HG03575 (cell line): Measurements from ENCODE around the gene HRK.

ENCODE experiments used
- ATAC-seq: cut with Tn5 transposase; IDR thresholded peaks from one replicate; pipeline ENCODE4 v1.9.1; 2021; ENCODE audit not compliant: unreplicated experiment, insufficient number of reproducible peaks, low FRiP score; ENCODE audit errors: extremely low read depth

Gene HRK

DNA sequence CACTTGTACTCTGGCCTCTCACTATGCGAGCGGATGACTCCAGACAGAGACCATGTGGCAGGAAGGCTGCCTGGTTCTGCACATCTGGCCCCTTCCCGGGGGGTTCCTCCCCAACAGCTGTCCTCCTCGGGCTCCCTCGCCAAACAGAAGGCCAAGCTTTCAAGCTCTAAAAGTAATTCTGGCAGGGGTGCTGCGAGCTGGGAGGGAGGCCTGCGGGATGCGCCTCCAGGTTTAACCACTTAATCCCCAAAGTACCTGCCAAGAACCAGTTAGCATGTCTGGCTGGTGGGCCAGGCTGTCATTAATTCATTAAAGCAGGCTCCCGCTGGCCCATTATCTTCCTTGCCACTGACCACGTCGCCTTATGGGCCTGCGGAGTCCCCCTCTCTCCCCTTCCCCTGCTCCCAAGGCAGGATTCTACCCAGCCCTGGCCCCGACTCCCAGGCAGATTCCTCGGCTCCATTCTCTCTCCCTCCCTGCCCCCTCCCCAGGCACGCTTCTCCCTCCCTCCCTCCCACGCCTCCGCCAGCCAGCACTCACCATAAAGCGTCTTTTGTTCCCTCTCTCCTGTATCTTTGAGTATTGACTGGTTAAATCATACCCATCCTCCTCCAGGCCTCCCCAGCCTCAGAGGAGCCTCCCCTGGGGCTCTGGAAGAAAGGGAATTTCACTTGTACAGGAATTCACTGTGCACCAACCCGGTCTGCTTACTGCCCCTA, 4.9 kb downstream of the HRK start:
- no peak for ATAC-seq

DNA sequence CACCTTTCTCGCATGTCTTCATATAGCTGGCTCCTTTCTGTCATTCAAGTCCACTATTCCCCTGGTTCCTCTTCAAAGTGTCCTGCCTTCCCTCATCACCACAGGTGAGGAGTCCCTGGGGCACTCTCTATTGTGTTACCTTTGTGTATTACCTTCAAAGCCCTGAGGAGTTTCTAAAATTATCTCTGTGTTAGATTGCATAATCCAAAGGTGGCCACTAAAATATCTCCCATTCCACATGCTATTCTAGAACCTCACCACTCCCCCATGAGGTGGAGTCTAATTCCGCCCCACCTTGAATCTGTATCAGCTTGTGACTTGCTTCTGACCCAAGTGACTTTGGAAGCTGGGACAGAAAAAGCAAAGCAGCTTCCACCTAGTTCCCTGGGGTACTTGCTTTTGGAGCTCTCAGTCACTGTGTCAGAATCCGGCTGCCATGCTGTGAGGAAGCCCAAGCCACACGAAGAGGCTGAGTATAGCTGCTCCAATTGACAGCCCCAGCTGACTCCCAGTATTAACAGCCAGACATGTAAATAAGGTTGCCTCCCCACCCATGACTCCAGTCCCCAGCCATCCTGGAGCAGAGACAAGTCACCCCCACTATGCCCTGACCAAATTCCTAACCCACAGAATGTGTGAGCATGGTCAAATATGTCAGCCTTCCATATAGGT, 6.8 kb downstream of the HRK start:
- no peak for ATAC-seq

DNA sequence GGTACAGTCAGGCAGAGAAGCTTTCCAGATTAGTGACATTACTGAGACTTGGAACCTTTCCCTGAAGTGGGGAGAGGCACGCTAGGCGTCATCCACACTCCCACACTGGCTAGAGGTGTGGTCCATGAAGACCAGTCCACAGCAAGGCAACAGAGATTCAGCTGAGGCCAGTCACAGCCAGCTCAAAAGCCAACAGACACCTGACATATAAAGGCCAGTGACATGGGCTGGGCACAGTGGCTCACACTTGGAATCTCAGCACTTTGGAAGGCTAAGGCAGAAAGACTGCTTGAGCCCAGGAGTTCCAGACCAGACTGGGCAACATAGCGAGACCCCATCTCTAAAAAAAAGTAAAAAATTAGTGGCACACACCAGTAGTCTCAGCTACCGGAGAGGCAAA, 10.9 kb downstream of the HRK start:
- no peak for ATAC-seq

DNA sequence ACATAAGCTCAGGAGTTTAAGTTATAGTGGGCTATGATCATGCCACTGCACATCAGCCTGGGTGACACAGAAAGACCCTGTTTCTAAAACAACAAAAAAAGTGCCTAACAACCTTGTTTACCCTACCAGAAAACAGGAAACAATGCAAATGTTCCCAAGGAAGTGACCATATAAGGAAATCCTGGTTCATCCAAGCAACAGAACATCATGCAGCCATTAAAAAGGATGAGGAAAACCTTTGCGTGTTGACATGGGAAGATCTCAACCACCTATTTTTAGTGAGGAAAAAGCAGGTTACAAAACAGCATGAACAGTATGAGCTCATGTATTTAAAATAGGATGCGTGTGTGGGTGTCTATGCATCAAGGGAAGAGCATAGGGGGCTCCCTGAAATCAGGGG, 13.7 kb downstream of the HRK start:
- ATAC-seq = no peak

DNA sequence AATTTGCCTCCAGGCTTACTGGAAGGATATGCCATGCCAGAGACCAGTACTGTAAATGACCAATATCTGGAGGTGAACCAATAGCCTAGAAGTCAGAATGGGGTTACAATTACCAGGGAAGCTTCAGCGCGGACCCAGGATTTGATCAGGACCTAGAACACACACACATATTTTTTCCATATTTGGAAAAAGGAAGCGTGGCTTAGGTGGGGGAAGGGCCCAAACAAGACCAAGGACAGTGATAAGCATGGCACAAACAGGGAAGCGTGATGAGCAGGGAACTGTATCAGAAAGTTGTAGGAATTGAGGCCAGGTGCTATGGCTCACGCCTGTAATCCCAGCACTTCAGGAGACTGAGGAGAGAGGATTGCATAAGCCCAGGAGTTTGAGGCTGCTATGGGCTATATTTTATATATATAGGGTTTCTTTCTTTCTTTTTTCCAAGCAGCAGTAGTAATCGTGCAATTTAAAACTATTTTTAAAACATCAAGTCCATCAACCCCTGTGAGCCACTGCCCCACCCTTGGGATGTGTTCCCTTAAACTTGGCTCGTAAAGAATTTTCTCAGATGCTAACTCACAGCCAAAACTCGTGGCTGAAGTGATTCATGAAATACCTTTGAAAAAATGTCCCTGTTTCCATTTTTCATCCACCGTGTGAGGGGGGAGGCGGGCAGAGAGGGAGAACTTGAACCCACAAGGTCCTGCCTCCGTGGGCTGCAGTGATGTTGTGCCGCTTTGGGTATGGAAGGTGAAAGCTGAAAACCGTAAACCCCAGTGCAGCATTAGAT, 16.7 kb downstream of the HRK start:
- ATAC-seq = no peak

DNA sequence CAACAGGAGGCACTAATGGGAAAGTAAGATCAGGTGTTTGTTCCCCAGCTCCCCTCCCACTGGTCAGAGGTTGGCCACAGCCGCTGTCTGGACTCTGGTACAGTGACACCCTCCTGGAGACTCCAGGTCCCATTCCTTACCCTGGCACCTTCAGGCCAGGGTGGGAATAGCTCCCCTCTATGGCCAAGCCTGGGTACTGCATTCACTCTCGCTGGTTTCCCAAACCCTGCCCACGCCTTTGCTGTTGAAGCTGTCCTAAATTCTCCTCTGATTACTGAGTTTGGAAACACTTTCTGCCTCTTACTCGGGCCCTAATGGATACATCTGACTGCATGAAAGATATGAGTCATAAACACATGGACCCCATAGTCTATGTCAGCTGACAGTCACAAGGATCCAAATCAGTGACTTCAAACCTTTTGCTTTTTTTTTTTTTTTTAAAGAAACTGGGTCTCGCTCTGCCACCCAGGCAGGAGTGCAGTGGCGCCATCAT, 17.9 kb downstream of the HRK start:
- no peak for ATAC-seq

DNA sequence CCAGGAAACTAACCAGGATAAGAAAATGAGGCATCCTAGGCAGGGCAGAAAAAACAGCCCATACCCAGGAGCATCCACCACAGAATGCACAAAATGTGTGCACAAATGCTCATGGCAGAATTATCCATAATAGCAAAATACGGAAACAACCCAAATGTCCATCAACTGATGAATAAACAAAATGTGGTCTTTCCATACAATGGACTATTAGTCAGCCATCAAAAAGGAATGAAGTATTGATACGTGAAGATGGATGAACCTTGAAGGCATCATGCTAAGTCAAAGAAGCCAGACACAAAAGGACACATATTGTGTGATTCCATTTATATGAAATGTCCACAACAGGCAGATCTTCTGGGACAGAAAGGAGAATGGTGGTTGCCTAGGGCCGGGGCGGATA, 19.1 kb downstream of the HRK start:
- no peak for ATAC-seq

DNA sequence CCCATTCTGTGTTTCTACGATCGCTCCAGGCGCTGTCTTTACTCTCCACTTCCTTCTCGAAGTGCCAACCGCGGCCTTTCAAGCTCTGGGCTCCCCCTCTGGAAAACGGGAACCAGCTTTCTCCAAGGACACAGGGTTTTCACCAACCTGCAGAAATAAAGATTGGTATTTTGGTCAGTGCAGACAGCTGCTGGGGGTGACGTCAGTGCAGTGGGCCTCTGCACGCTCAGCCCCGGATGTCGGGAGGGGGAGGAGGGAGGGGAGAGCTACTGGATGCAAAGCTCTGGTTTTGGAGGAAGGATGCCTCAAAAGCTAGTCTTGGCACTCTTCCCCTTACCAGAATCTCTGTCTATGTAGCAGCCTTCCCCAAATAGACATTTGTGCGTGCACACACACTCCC, 19.9 kb downstream of the HRK start:
- no peak for ATAC-seq

DNA sequence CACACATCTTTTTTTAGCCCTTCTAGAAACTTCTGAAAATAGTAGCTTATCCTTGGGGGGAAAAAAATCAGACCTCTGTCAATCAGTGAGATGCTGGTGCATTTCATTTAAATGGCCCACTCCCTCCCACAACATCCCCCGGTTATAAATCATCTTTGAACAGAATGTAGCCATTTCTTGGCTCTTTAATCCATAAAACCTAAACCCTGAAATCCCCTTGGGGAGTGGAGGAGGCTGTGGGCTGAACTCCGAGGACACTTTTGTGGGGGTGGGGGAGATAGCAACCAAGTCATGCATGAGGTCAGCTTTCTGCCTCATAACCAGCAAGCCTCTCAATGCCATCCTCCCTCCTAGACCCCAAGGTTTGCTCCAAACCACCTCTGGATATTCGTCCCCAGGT, 21.0 kb downstream of the HRK start:
- ATAC-seq = no peak

DNA sequence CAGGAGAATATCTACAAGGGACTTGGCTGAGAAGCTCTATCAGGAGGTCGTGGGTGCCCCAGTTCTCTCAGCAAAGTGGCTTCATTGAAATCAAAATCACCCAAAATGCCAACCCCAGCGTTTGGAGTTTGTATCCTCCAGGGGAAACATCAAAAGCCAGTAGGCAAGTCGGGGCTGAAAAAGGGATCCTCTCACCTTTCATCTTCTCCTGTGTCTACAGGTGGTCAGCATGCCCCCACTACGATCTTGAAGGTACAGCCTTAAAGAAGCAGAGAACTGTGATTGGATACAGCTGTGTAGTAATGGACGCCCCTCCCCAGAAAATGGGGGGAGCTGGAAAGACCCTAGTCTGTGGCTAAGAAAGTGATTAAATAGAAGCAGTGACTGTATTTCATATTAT, 22.2 kb downstream of the HRK start:
- ATAC-seq = no peak

DNA sequence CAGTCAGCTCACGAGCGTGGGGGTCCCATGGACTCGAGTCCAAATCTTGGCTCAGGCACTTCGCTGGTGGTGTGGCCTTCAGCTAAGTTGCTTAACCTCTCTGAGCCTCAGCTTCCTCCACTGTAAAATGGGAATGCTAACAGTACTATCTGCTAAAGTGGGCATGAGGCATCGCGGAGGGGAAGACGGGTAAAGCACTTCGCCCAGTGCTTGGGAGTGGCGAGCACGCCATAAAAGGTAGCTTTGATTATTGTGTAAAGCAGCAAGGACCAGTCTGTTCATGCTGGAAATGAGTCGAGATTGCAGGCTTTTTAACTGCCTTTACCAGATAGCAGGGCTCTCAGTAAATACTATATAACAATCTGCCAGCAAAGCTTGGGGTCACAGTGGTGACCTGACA, 24.5 kb downstream of the HRK start:
- no peak for ATAC-seq

DNA sequence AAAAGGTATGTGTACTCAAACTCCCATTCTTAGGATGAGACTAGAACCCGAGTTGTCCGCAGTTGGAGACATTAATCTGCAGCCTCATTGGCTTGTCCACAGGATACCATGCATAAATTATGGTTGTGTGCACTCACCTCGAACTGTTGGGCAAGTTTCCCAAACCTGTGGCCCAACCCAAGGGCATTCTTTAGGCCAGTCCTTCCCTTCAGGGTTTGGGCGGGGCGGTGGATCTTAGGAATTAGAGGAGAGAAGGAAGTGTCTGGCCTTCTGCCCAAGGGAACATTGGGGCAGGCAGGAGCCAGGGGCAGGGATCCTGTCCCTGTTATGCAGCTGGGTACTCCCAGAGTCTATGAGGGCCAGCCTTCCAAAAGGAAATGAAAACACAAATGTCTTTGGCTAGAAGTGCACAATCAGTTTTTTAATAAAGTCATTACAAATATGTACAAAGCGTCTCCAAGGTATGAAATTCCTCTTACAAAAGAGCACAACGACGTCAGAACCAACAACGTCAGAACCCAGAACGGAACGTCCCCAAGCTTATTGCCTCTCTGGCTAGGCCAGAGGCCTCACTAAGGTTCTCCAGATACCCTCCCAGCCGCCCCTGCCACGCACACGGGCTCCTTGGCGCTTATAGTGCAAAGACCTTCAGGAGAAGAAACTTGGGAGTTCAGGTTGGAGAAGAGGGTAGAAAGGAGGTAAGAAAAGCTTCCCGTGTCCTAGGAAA, 25.3 kb downstream of the HRK start:
- ATAC-seq = no peak

DNA sequence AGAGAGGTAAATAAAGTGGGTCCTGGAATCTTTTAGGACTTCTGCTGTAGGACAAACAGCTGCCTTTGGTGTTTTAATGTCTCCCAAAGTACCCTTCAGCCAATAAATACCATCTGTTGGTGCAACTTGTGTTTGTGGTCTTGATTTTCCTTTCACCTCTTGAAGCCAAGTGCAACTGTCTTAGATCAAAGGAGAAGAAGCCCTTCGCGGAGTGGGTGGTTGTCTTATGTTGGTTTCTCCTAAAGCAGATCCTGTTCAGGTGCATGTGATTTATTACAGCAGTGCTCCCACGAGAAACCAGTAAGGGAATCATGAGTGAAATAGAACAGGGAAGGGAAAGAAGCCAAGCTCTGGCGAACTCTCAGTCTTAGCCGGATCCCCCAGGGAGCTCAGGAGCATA, 27.7 kb downstream of the HRK start:
- no peak for ATAC-seq

DNA sequence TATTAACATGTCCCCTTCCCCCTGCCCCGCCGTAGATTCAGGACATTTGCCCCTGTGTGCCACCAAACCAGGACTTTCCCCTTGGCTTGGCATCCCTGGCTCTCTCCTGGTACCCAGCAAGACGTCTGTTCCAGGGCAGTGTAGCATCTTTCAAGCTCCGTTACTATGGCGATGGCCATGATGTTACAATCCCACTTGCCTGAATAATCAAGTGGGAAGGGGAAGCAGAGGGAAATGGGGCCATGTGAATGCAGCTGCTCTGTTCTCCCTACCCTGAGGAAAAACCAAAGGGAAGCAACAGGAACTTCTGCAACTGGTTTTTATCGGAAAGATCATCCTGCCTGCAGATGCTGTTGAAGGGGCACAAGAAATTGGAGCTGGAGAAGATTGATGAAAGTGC, 28.9 kb downstream of the HRK start:
- ATAC-seq = no peak

DNA sequence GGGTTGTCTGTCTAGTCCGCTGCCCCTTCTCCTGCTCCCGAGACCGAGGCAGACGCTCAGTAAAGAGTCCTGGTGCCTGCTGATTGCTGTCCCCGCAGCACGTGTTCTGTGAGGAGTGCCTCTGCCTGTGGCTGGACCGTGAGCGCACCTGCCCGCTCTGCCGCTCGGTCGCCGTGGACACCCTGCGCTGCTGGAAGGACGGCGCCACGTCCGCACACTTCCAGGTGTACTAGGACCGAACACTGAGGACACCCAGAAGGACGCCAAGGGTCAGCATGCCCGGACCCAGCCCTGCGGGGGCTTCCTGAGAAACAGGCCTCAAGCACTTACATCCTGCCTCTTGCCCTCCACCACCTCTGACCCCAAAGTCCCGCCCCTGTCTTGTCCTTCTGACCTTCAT, 32.0 kb downstream of the HRK start:
- ATAC-seq = no peak

DNA sequence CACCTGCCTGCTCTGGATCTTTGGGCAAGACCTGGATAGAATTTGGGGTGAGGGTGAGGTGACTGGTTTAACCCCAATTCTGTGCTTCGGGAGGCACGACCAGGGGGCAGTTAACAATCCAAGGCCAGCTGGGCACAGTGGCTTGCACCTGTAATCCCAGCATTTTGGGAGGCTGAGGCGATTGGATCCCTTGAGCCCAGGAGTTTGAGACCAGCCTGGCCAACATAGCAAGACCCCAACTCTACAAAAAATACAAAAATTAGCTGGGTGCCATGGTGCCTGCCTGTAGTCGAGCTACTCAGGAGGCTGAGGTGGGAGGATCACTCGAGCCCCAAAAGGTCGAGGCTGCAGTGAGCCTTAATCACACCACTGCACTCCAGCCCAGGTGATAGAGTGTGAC, 38.2 kb downstream of the HRK start:
- ATAC-seq = no peak

DNA sequence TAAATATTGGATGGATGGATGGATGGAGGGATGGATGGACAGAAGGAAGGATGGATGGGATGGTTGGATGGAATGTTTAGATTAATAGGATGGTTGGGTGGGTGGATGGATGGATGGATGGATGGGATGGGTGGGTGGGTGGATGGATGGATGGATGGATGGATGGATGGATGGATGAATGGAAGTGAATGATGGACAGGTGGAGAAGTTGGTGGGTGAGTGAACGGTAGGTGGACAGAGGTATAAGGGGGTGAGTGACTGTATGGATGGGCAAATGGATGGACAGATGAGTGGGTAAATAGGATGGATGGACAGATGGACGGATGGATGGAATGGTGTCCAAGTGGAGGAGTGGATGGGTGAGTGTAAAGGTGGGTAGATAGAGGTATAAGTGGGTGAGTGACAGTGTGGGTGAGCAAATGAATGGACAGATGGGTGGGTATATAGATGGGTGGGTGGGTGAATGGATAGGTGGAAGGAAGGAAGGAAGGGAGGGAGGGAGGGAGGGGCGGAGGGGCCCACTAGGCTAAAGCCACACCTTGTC, 41.9 kb downstream of the HRK start:
- ATAC-seq = no peak

DNA sequence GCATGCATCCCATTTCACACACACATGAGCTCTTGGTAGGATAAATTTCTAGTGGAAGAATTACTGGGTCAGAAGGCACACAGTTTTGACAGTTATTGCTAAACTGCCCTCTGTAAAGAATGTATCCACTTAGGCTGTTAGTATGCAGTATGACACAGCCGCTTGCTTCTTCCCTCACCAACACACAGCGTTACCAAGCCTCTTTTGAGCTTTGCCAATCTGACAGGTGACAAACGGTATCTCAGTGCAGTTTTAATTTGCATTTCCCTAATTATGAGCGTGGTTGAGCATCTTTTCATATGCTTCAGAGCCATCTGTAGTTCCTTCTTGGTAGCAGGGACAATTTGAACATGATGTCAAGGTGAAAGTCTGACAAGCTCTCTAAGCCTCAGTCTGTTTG, 42.9 kb downstream of the HRK start:
- no peak for ATAC-seq

DNA sequence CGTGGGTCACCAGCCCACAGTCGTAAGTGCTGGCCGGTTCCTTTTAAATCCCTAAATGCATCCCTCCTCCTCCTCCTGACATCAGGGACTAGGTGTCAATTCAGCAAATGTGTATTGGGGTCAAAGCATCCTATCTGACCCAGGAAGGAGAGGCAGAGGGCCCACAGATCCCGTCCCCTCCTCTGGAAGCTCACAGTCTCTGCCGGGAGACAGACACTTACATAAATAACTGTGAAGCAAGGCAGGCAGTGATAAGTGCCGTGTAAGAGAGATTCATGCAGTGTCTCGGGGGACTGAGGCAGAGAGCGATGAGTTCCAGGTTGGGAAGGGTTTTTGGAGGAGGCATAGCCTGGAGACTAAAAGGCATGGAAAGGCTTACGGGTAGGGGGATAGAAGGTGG, 44.1 kb downstream of the HRK start:
- no peak for ATAC-seq
